GM19043 (cell line): Measurements from ENCODE around the gene OTUD6A.

Source experiments
- ATAC-seq: cut with Tn5 transposase; IDR thresholded peaks from one replicate; pipeline ENCODE4 v1.9.1; 2021; ENCODE audit warnings: low read depth; ENCODE audit not compliant: unreplicated experiment

Gene OTUD6A

DNA sequence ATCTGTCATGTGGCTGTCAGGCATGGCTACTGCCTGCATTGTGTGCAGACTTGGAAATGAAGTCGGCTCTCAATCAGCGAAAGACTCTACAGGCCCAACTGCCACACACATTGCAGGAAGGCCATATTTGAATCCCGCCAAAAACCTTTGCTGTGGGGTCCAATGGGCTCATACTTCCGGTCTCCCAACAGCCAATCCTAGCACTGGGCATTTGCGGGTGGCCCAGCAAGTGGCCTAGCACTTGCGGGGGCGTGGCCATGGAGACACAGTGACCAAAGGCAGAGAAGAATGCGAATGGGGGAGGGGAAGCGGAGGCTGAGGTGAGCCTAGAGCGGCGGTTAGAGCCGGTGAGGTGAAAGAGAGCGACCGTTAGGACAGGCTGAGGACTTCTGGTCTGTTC, at the start of gene OTUD6A:
OTUD6A (plus strand) TSS at position 382 of the 400 bp plus-strand sequence. CDS start 68 bp downstream, outside the sequence.
- ATAC-seq, result no peak

DNA sequence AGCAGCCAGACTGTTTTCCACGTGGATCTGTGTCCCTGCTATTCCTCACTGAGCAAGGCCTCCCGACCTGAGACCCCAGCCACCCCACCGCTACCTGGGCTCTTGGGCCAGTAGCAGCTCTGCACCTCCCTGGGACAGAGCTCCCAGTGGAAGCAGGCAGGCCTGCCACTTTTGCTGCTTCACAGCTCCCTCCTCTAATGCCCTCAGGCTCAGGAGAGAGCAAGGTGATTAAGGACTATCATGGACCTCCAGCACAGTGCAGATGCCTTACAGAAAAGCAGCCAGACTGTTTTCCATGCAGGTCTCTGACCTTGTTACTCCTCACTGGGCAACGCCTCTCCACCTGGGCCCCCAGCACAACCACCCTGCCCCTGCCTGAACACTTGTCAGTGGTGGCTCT, 49.5 kb upstream of the OTUD6A start:
- no peak for ATAC-seq

- no peak for ATAC-seq
These were observed 48.5 kb upstream of the OTUD6A start for GRCh38 chrX:70013466-70014381.

DNA sequence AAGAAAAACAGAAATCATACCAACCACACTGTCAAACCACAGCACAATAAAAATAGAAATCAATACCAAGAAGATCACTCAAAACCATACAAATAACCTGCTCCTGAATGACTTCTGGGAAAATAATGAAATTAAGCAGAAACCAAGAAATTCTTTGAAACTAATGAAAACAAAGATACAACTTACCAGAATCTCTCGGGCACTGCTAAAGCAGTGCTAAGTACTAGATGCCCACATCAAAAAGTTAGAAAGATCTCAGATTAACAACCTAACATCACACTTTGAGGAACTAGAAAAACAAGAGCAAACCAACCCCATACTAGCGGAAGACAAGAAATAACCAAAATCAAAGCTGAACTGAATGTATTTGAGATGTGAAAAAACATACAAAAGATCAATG, 45.7 kb upstream of the OTUD6A start:
- ATAC-seq, result no peak

- no peak for ATAC-seq
These were observed 39.6 kb upstream of the OTUD6A start for GRCh38 chrX:70022616-70023015.

- ATAC-seq, result no peak
These were observed 36.8 kb upstream of the OTUD6A start for GRCh38 chrX:70025464-70025863.

DNA sequence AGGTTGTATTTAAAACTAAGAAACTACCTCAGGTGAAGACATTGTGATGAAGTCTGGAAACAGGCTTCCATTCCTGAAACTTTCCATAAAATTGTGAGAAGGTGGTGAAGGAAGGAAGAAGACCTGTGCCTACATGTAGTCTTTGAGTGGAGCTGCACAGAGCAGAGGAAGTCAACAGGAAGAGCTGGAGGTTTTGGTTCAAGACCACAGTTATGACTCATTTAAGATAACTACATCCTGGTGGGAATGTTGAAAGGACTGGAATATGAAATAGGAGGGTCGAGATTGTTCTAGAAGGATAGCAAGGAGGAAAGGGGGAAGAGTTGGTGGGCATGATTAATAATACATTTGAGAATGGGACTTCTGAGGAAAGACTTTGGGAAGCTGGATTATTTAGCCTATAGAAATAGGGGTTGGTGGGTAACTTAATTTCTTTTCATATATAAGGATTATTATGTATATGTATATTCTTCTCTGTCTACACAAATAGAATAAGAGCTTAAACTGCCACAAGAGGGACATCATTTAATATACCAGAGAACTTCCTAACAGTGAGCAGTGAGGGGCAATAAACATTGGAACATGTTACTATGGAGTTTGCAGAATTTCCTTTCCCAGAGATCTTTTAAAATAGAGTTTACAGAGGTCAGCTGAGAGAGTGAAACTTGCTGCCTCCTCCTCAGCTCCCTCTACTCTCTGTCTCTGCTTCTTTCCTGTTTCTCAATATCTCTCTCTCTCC, 36.0 kb upstream of the OTUD6A start:
- ATAC-seq, result no peak

DNA sequence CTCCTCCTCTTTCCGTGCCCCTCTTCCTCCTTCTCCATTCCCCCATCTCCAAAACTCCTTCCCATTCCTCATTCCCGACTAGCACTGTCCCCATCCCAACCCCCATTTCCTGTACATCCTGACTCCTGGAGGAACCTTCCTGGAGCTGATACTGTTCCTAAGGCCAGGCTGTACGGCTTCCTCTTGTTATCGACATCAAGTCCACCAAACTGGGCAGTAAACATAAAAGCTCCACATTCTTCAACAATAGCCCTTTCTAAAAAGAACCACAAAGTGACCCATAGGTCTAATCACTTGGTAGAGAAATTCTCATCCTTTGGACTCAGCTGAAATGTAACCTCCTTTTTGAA, 35.4 kb upstream of the OTUD6A start:
- ATAC-seq, result no peak

GRCh38 chrX:70029863-70030262, 32.4 kb upstream of the OTUD6A start:
- ATAC-seq, result no peak

- ATAC-seq, result no peak
These were observed 31.9 kb upstream of the OTUD6A start for GRCh38 chrX:70030301-70030767.

GRCh38 chrX:70032792-70033191, 29.5 kb upstream of the OTUD6A start:
- ATAC-seq, result no peak

- ATAC-seq, result no peak
These were observed 28.8 kb upstream of the OTUD6A start for GRCh38 chrX:70033348-70034051.

GRCh38 chrX:70034646-70035045, 27.6 kb upstream of the OTUD6A start:
- ATAC-seq, result no peak

GRCh38 chrX:70038515-70038914, 23.7 kb upstream of the OTUD6A start:
- no peak for ATAC-seq

DNA sequence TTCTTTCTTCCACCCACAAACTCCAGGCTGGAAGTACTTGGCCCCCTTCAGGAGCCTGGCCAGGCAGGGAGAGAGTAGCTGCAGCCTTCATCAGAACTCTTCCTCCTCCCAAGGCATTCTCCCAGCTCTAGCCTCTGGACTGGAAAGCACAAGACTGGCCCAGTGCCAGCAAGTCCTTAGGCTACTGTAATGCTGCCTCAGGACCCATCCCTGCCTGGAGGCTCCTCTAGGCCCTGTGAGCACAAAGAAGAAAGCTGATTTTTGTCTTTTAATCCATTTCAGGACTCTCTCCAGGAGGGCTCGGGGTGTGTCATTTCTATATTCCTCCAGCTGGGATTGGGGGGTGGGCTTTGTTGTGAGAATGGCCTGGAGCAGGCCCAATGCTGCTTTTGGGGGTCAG, 23.3 kb upstream of the OTUD6A start:
- ATAC-seq, result no peak

DNA sequence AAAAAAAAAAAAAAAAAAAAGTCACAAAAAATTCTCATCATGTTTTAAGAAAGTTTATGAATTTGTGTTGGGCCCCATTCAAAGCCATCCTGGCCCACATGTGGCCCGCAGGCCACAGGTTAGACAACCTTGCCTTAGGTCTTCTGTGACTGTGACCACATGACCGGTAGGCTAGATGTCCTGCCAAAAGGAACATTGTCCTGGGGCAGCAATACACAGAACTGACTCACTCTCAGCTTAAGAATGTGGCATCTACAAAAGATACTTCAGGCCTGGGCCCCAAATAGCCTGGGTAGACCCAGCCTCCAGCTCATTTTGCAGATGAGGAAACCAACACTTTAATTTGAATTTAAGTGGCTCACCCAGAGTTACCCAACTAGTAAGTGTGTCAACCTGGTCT, 22.5 kb upstream of the OTUD6A start:
- ATAC-seq, result no peak

- no peak for ATAC-seq
These were observed 20.3 kb upstream of the OTUD6A start for GRCh38 chrX:70041993-70042392.

DNA sequence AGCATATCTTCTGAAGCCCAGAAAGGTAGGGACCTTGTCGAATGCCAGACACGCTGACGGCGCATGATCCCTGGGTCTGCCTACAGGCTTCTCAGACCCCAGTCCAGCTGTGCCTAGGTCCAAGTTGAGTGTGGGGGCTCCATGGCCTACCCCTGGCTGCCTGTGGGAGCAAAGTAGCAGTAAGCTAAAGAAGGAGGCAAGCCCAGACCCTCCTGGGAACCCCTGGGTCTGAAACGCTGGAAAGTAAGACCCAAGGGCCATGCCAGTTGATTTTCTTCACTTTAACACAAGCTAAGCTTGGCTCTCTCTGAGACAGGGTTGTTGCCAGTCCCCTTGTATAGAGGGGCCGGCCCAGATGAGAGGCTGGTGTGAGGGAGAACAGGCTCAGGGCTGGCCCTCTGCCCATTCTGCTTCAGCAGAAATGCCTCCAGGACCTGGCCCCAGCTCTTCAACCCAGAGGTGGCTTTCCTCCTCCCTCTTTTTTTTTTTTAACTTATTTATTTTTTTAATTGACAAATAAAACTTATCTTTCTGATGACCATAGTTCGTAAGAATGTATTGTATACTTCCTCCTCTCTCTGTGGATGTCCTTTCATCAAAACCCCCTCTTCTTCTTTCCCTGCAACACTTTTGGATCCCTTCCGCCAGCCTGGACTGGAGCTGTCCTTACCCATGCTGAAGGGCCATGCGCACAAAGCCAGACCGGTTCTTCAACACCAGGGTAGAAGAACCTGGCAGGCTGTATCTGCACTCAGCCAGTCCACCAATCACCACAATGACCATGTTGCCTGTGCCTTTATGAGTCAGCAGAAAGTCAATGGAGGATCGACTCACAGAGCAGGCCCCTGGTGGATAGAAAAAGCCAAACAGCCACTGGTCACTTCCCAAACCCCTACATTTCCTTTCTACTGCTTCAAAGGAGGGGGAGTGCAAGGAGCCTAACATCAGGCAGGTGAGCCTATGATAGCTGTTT, 19.6 kb upstream of the OTUD6A start:
- no peak for ATAC-seq

GRCh38 chrX:70043685-70044084, 18.6 kb upstream of the OTUD6A start:
- ATAC-seq, result no peak
